HepG2 (cell line): ENCODE measurements around the gene GGACT. TPM values are rescaled to one million over a fixed set of nuclear protein-coding genes. Genes with fewer than 3 reads are reported as not detected.

Experiments used
- ATAC-seq: fragments of 200-7000 bp; cut with Tn5 transposase; 3 replicates; pipeline ENCODE4 v1.9.1; 2020; ENCODE audit warnings: mild to moderate bottlenecking, moderate library complexity
- BruUV-seq: library from RNA; stranded (reverse); fragments of 400-500 nt; replicated peaks from 2 replicates; lab custom pipeline; 2021; lab: Mats Ljungman, UMichigan
- CTCF ChIA-PET: fragments of 300-600 bp; formaldehyde crosslinking; extraction: SDS; loops from one replicate; lab custom pipeline; 2021; ENCODE audit warnings: low total read pairs, inconsistent platforms, low intra/inter-chr PET ratio; lab: Yijun Ruan, JAX
- POLR2A ChIA-PET: fragments of 350-600 bp; sonication (Branson Sonifier 250); formaldehyde crosslinking; loops from one replicate; lab custom pipeline; 2020; ENCODE audit warnings: antibody characterized with exemption, inconsistent platforms; lab: Yijun Ruan, JAX
- DNase-seq: peaks from one replicate; pipeline ENCODE4 v3.0.0-alpha.2; 2015; ENCODE audit warnings: low spot score
- FAIRE-seq: peaks from 3 replicates; lab custom pipeline; 2011; peaks lifted over from hg19 to GRCh38; lab: Jason Lieb, UNC
- H2AFZ ChIP-seq: one replicate; pipeline ENCODE4 v1.6.1; 2011; ENCODE audit warnings: low read length, inconsistent platforms
- H3K27ac ChIP-seq: fragments of 300-600 bp; 3 replicates; pipeline ENCODE4 v1.8.0; 2011; ENCODE audit warnings: mixed run types, mild to moderate bottlenecking, mixed read lengths, low read length, inconsistent platforms; ENCODE audit not compliant: insufficient read depth; ENCODE audit errors: extremely low read length
- H3K27me3 ChIP-seq, 2 experiments: fragments of 200-600 bp in 1 of 2; 2 replicates in 1 of 2; 3 replicates in 1 of 2; pipeline versions ENCODE4 v1.6.0 to v1.8.0; 2011; ENCODE audit warnings: low read length in 2 of 2, mild to moderate bottlenecking in 2 of 2, moderate library complexity in 2 of 2, inconsistent platforms in 1 of 2; ENCODE audit not compliant: insufficient read depth in 2 of 2, control insufficient read depth in 1 of 2
- H3K36me3 ChIP-seq, 2 experiments: fragments of 200-600 bp in 1 of 2; replicated peaks in 1 of 2; 2 replicates in 1 of 2; 3 replicates in 1 of 2; pipeline versions ENCODE4 v1.5.1 to v1.8.0; 2011; ENCODE audit warnings: low read length in 2 of 2, inconsistent platforms in 1 of 2; ENCODE audit not compliant: insufficient read depth in 2 of 2, control insufficient read depth in 1 of 2
- H3K4me1 ChIP-seq: 2 replicates; pipeline ENCODE4 v1.5.1; 2012; ENCODE audit warnings: low read length, inconsistent platforms; ENCODE audit not compliant: insufficient read depth
- H3K4me2 ChIP-seq: 2 replicates; pipeline ENCODE4 v1.6.0; 2011; ENCODE audit warnings: low read depth, low read length, inconsistent platforms
- H3K4me3 ChIP-seq, 3 experiments: fragments of 200-600 bp in 1 of 3; sonication (generic), shearing (Covaris generic) in 1 of 3; replicated peaks in 1 of 3; 2 replicates each; pipeline ENCODE4 v1.5.1; 2011 to 2016; ENCODE audit warnings: low read length in 3 of 3, inconsistent platforms in 2 of 3, low read depth in 2 of 3, mild to moderate bottlenecking in 2 of 3, control low read depth in 1 of 3, mixed read lengths in 1 of 3; ENCODE audit not compliant: insufficient read depth in 1 of 3
- H3K79me2 ChIP-seq: one replicate; pipeline ENCODE4 v1.6.1; 2011; ENCODE audit warnings: low read length, inconsistent platforms; ENCODE audit not compliant: insufficient read depth
- H3K9ac ChIP-seq: 2 replicates; pipeline ENCODE4 v1.6.0; 2011; ENCODE audit warnings: mild to moderate bottlenecking, low read depth, low read length, inconsistent platforms; ENCODE audit not compliant: insufficient read depth
- H3K9me3 ChIP-seq: 2 replicates; pipeline ENCODE4 v1.5.1; 2012; ENCODE audit warnings: mild to moderate bottlenecking, low read length
- H4K20me1 ChIP-seq: 2 replicates; pipeline ENCODE4 v1.6.0; 2011; ENCODE audit warnings: inconsistent platforms, mild to moderate bottlenecking, low read length, moderate library complexity; ENCODE audit not compliant: insufficient read depth
- DZIP1 ChIP-seq: sonication (generic); formaldehyde crosslinking; IDR thresholded peaks from 2 replicates; pipeline ENCODE4 v1.5.0; 2020; ENCODE audit warnings: mild to moderate bottlenecking, missing genetic modification reagents
- ETV6 ChIP-seq: sonication (generic); formaldehyde crosslinking; conservative IDR thresholded peaks from 2 replicates; pipeline ENCODE4 v1.4.0; 2020; ENCODE audit warnings: missing genetic modification reagents
- KDM2A ChIP-seq: sonication (generic); formaldehyde crosslinking; IDR thresholded peaks from 2 replicates; pipeline ENCODE4 v1.4.0; 2020; ENCODE audit warnings: low read depth, missing genetic modification reagents, borderline replicate concordance
- MED13 ChIP-seq: sonication (generic); formaldehyde crosslinking; IDR thresholded peaks from 2 replicates; pipeline ENCODE4 v1.5.0; 2020; ENCODE audit warnings: missing genetic modification reagents
- MLLT10 ChIP-seq: sonication (generic); formaldehyde crosslinking; IDR thresholded peaks from 2 replicates; pipeline ENCODE4 v1.4.0; 2020; ENCODE audit warnings: missing genetic modification reagents
- YY1 ChIP-seq: IDR thresholded peaks from 2 replicates; pipeline ENCODE4 v1.6.1; 2011; ENCODE audit warnings: low read length, low read depth, moderate library complexity, mild to moderate bottlenecking; ENCODE audit not compliant: insufficient read depth, insufficient replicate concordance
- ZNF335 ChIP-seq: sonication (generic); formaldehyde crosslinking; IDR thresholded peaks from 2 replicates; pipeline ENCODE4 v1.4.0; 2020; ENCODE audit warnings: missing genetic modification reagents
- ZNF501 ChIP-seq: sonication (generic); formaldehyde crosslinking; IDR thresholded peaks from 2 replicates; pipeline ENCODE4 v1.5.1; 2020; ENCODE audit warnings: mild to moderate bottlenecking, moderate library complexity, missing genetic modification reagents
- ZNF574 ChIP-seq: sonication (generic); formaldehyde crosslinking; IDR thresholded peaks from 2 replicates; pipeline ENCODE4 v1.4.0; 2020; ENCODE audit warnings: missing genetic modification reagents
- ZSCAN30 ChIP-seq: sonication (generic); formaldehyde crosslinking; IDR thresholded peaks from 2 replicates; pipeline ENCODE4 v1.5.0; 2020; ENCODE audit warnings: mild to moderate bottlenecking, missing genetic modification reagents
- WGBS: methylation state at CpG from one replicate; pipeline ENCODE4 v1.1.6; 2017; ENCODE audit warnings: low lambda C conversion rate; 5-methylcytosine and 5-hydroxymethylcytosine counted together
- in situ Hi-C: cut with HindIII; loops from 2 replicates; pipeline ENCODE4 v1.10.0; 2017; ENCODE audit warnings: low pct_unique_long_range_greater_than_20kb; ENCODE audit not compliant: extremely low pct_ligation_motif_present
- intact Hi-C: fragments of 100-400 bp; cut with micrococcal nuclease; formaldehyde crosslinking; loops from one replicate; pipeline ENCODE4 v1.10.0; 2022; ENCODE audit not compliant: unreplicated experiment
- polyA plus RNA-seq, 8 experiments: library from polyadenylated mRNA; depleted of rRNA in 3 of 8; stranded (reverse) in 7 of 8; unstranded in 1 of 8; fragments of >200 nt; fragmentation: Illumina TruSeq in 4 of 8; extraction: Trizol in 4 of 8; gene quantifications; 2 replicates each; pipeline versions ENCODE4 v1.2.1 to v1.2.3, GENCODE V29; 2011 to 2016; ENCODE audit warnings: low read depth in 4 of 8, missing spikeins in 1 of 8, mixed read lengths in 1 of 8; ENCODE audit not compliant: insufficient read depth in 1 of 8
- total RNA-seq, 5 experiments: library from RNA; depleted of rRNA; stranded (reverse); fragments of >200 nt; fragmentation: Illumina TruSeq; extraction: Trizol; gene quantifications; 2 replicates each; pipeline ENCODE4 v1.2.3, GENCODE V29; 2016; ENCODE audit warnings: low read depth in 1 of 5
- TF ChIP-seq, protein P1 (sequence below): sonication (generic); formaldehyde crosslinking; IDR thresholded peaks from 2 replicates; pipeline ENCODE4 v1.8.0; 2022; ENCODE audit warnings: missing genetic modification reagents, mild to moderate bottlenecking, inconsistent platforms, borderline replicate concordance
- TF ChIP-seq, protein P2 (sequence below): sonication (generic); formaldehyde crosslinking; IDR thresholded peaks from 2 replicates; pipeline ENCODE4 v1.5.1; 2020; ENCODE audit warnings: missing genetic modification reagents, mild to moderate bottlenecking, borderline replicate concordance

GGACT gene
- total and polyA plus RNA-seq, 2 of the 13 experiments (the other 11 are each of a cell fraction or from before 2014, with no cell fraction given): 1.7 to 1.9 TPM

DNA sequence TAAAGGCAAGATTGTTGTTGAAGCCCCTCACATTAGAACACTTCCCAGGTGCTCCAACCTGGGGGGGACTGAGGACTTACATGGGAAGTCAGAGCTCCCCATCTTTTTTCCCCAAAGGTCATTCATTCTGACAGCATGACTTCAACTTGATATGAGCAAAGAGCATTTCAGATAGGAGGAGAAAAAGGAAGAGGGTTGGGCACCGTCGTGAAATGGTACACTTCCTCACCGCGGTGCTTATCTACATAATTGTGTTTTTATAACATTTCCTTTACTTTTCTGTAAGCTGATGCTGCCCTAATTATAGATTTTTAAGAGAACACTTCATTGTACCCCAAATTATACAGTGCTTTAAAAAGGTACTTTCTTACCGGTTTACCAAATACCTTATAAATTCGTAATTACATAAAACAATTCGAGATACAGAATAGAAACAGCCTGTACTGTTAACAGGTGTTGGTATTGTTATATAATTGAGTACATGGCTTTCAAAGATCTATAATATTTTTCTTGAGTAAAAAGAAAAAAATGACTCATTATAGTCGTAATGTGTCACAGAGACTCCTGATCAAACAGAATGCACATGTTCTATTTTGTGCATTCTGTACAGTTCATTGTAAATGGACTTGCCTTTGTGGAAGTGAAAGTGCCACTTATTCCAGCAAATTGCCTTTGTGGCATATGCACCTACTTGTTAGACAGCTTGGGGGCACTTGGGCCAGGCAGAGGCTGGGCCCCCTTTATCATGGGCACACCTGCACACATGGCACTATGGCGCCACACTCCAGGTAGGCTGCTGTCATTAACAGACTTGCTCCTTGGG lies 81.8 kb downstream of the GGACT start:
- Histone ChIP-seq H3K27me3 (no peaks in the 10 kb centered on the region), H3K27ac (no peak overlapping the region), H2AFZ (no peak overlapping the region), H3K9me3 (no peaks in the 10 kb centered on the region), H4K20me1 (no peaks in the 10 kb centered on the region), H3K36me3 (no peaks in the 10 kb centered on the region), H3K79me2 (no peaks in the 10 kb centered on the region), H3K4me2 (no peak overlapping the region), H3K9ac (no peak overlapping the region), H3K4me1 (no peaks in the 10 kb centered on the region), H3K4me3 (no peak overlapping the region)
- ChIA-PET CTCF (no interaction called here), POLR2A (no interaction called here)
- WGBS: 96% methylated on average over 8 of the region's 9 CpGs
- intact Hi-C loops: no loop called here
- in situ Hi-C loops: no loop called here
- no TSS peak for BruUV-seq
- FAIRE-seq (no peak), ATAC-seq (no peak), DNase-seq (no peak)
- TF ChIP-seq ZSCAN30 (no peak), ZNF335 (CRISPR knock-in tag) (no peak), ZNF501 (CRISPR knock-in tag) (no peak), ETV6 (CRISPR knock-in tag) (no peak), MLLT10 (CRISPR knock-in tag) (no peak), YY1 (no peak), KDM2A (CRISPR knock-in tag) (no peak), MED13 (CRISPR knock-in tag) (no peak), DZIP1 (CRISPR knock-in tag) (no peak), ZNF574 (no peak)
- TF ChIP-seq, protein P1, sequence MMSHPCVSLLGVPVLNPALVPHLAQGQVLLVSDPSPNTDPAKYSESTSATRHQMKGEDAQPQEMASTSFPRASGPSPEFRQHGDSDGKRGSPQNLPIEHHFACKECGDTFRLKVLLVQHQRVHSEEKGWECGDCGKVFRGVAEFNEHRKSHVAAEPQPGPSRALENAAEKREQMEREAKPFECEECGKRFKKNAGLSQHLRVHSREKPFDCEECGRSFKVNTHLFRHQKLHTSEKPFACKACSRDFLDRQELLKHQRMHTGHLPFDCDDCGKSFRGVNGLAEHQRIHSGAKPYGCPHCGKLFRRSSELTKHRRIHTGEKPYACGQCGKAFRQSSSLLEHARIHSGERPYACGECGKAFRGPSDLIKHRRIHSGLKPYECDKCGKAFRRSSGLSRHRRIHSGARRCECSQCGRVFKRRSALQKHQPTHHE (CRISPR knock-in tag): no peak
- TF ChIP-seq, protein P2, sequence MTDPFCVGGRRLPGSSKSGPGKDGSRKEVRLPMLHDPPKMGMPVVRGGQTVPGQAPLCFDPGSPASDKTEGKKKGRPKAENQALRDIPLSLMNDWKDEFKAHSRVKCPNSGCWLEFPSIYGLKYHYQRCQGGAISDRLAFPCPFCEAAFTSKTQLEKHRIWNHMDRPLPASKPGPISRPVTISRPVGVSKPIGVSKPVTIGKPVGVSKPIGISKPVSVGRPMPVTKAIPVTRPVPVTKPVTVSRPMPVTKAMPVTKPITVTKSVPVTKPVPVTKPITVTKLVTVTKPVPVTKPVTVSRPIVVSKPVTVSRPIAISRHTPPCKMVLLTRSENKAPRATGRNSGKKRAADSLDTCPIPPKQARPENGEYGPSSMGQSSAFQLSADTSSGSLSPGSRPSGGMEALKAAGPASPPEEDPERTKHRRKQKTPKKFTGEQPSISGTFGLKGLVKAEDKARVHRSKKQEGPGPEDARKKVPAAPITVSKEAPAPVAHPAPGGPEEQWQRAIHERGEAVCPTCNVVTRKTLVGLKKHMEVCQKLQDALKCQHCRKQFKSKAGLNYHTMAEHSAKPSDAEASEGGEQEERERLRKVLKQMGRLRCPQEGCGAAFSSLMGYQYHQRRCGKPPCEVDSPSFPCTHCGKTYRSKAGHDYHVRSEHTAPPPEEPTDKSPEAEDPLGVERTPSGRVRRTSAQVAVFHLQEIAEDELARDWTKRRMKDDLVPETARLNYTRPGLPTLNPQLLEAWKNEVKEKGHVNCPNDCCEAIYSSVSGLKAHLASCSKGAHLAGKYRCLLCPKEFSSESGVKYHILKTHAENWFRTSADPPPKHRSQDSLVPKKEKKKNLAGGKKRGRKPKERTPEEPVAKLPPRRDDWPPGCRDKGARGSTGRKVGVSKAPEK (CRISPR knock-in tag): no peak
